ENCODE data around the gene SMPD4.
"Not testable (repeated sequence)": the region's sequence is repeated elsewhere in the genome, so short reads cannot be mapped to it uniquely, and the experiment has no call there.

The SMPD4 gene

GRCh38 chr2:130187268-130187667, 5.9 kb upstream of the SMPD4 start:
- DNase-seq = no peak

DNA sequence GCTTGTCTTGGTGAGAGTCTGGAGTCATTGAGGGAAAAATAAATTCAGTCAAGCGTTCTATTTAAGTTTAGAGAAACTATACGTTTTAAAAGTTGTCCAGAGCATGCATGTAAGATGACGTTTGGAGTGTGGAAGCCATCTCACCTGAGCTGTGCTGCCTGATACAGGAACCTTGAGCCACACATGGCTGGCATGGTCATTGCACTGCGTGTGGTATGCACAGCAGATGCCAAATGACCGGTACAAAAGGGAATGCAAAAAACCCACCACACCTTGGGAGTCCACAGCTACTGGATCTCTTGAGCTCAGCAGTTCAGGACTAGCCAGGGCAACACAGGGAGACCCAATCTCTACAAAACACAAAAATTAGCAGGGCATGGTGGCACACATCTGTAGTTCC, 5.0 kb upstream of the SMPD4 start:
- no peak for DNase-seq

DNA sequence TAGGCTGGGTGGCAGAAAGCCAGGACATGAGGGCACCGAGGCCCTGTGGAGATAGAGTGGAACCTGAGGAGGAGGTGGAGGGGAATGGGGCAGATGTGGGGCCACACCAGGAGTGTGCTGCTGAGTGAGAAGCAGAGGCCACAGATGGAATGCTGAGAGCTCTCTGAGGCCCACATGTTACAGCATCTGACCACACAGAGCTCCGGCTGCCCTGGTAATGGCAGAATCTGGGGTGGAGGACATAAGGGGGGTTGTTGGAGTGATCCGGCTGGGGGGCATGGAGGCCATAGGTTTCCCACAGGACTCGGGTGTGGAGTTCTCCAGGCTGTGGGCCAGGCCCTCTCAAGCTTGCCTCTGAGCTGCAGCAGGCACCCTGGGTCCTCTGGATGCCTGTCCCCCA, 4.5 kb upstream of the SMPD4 start:
- DNase-seq = no peak

DNA sequence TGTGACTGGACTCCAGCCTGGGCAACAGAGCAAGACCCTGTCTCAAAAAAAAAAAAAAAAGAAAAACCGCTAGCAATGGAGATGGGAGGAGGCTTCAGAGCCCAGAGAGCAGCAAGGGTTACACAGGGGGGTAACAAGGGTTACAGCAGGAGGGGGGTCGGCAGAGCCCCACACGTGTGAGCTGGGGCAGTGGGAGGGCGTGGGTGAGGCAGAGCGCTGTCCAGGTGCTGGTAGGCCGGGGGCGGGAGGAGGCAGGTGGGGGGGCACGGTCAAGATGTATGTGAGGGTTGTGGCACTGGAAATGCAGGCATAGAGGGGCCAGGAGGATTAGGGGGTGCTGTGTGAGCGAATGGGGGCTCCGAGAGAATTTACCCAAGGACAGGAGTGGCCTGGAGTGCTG, 4.0 kb upstream of the SMPD4 start:
- DNase-seq = no peak

DNA sequence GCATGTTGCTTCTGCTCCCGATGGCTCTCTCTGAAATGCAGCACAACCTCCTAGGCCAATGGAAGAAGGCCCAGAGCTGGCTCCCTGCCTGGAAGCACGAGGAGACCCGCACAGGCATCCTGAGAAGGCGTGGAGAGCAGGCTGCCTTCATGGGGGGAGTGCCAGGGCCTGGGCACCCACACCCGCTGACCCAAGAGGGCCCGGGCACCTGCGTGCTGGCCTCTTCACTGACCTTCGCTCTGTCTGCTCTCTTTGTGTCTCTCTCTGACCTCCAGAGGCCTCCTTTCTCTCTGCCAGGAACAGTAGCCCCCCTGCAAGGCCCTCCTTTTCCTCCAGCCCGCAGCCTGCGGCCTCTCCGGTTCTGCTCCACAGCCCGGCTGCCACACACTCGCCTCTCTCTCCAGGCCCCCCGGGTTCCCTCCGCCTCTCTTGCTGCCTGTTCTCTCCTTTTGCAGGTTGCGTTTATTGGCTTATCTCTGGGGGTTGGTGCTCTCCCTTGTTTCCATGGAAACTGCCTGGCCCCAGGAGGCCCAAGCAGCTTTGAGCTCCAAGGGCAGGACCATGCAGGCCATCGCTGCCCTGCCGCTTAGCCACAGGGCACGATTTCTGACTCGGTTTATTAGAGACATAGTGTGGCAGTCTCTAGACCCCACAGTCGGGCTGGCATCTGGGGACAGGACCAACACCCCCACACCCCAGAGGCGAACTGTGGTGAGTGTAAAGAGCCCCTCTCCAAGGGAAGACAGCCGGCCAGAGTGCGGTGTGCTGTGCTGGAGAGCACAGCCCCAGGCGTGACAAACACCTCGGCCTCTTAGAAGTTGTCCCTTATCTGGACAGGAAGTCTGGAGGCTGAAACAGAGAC, 2.3 kb upstream of the SMPD4 start:
- DNase-seq = no peak

DNA sequence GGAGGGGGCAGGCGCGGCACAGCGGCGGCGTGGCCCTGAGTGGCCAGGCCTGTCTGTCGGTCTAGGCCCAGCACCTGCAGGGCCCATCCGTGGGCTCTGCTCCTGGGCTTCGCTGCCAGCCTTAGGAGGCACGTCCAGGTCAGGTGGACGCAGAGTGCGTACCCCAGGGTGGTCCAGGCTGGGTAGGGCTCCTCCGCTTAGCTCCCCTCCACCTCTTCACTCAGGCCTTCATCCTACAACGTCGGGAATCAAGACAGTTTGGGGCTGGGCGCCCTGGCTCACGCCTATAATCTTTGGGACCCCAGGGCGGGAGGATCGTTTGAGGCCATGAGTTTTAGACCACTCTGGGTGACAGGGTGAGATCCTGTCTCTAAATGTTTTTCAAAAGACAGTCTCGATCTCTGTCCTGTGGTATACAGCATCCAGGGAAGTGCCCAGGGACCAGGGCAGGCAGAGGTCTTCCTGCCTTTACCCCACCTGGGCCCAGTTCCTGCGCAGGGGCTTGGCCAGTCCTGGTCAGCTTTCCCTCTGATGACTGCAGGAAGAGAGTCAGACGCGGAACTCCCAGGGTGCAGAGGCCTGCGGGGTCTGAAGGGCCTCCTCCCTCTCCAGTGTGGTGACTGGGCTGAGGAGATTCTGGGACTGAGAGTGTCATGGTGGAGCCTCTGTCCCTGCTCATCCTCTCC, 1.6 kb upstream of the SMPD4 start:
- not testable (repeated sequence) for DNase-seq

- DNase-seq = peak; percentile 92
Measured at GRCh38 chr2:130181880-130182682, 679 bp upstream of the SMPD4 start, which contains the start of gene MZT2B. Gene MZT2B, plus strand, starts transcription at chr2:130182262. Its CDS starts 21 bp downstream, at chr2:130182283.

DNA sequence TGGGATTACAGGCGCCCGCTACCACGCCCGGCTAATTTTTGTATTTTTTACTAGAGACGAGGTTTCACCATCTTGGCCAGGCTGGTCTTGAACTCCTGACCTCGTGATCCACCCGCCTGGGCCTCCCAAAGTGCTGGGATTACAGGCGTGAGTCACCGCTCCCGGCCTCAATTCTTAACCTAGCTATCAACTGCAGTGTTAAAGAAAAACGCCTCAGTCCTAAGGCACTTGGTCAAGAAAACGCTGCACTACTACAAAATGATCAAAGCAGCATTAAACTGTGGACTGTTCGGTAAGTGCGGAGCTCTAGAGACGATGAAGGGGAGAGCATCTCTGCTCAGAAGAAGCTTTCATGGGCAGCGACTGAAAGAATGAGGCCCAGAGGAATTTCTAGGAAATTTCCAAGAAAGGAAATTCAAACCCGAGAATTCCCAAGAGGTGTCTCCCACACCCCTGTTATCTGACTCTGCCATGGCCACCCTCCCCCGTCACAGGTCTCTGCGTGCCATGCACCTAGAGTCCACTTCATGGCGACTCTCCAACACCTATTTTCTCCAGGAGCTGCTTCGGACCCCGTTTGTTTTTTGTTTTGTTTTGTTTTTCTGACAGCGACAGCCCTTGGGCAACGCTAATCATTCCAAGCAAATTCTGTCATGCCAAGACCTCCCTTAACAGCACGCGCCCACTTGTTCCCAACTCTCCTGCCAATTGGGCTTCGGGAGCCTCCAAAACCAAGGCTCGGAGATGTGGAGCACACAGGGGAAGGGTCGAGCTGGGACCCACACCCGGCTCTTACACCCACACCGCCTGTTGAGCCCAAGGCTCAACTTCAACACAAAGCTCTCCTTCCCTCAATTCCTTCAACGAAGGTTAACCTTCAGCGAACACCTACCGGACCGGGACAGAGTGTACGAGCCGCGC, 738 bp downstream of the SMPD4 start:
- not testable (repeated sequence) for DNase-seq

DNA sequence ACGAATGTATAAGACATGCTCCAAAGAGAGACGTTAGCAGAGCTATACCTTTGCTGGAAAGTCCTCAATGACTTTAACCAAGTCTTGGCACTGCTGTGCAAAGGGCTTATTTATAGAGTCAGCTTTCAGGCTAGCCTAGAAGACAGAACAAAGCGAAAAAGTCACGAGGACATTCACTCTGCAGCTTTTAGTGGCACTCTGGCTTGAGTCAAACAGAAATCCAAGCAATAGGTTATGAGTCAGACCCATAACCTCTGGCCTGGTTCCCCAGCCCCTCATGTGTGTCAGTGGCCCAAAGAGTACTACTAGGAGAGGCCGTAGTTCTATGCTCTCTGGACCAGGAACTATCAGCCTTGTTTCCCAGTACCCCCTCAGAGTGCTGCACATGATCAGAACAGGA, 6.5 kb downstream of the SMPD4 start:
- DNase-seq = not testable (repeated sequence)

- no peak for DNase-seq
Measured at GRCh38 chr2:130169896-130170295, 11.5 kb downstream of the SMPD4 start.

DNA sequence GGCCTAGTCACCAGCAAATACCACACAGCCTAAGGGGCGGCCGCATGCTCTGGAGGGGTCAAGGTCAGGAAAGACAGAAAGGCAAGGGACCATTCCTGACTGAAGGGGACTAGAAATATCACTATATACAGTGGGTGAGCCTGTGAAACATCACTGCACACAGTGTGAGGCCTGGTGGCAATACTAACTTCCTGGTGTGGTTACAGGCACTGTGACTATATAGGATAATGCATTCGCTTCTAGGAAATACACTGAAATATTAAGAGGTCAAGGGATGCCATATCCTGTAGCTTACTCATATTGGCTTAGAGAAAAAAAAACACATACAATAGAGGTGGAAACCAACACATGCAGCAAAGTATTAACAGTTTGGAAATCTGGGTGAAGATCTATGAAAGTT, 12.2 kb downstream of the SMPD4 start:
- DNase-seq = not testable (repeated sequence)

DNA sequence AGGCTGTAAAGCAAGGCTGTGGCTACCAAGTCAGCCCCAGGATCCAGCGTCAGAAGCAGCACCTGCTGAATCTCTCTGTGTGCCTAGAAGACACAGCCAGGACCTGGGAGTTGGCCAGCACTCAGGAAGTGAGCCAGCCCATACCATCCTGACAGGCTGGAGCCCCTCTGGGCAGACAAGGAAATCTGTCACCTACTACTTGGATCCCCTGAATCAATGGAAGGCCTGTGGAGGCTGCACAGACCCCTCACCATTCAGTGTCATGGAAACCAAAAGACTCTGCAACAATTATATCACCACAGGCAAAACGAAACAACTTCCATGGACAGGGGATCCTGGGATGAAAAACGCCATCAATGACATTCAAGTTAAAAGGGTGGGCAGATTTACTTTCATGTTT, 14.8 kb downstream of the SMPD4 start:
- not testable (repeated sequence) for DNase-seq

DNA sequence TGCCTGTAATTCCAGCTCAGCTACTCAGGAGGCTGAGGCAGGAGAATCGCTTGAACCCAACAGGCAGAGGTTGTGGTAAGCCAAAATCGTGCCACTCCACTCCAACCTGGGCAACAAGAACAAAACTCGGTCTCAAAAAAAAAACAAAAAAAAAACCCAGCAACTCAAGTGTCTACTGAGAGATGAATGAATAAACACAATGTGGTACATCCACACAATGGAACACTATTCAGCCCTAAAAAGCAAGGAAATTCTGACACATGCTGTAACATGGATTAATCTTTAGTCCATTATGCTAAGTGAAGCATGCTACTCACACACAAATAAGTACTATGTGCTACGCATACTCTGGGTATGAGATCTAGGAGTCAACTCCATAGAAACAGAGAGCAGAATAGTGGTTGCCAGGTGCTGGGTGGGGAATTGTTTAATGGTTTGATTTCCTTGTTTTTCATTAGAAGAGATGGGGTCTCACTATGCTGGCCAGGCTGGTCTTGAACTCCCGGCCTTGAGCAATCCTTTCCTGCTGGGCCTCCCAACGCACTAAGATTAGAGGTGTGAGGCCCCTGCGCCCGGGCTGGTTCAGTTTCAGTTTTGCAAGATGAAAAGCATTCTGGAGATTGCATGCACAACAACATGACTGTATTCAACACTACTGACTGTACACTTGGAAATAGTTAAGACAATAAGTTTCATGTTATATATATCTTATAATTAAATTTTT, 15.9 kb downstream of the SMPD4 start:
- DNase-seq = no peak

DNA sequence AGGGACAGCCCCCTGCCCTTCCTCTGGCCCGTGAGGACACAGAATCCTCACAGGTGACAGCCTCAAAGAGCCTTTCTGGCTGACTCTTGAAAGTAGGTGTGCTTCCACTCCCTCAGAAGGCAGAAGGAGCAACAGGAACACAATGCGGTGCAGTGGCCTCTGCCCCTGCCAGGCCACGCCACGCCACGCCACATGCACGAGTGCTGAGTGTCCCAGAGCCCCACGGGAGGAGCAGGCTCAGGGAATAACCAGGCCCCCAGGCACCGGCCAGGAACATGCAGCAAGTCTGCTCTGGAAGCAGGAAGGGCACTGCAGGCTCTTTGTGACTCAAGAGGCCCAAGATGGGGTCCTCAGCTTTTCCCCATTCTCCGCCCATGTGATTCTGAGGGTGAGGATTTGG, 18.4 kb downstream of the SMPD4 start:
- DNase-seq = no peak

DNA sequence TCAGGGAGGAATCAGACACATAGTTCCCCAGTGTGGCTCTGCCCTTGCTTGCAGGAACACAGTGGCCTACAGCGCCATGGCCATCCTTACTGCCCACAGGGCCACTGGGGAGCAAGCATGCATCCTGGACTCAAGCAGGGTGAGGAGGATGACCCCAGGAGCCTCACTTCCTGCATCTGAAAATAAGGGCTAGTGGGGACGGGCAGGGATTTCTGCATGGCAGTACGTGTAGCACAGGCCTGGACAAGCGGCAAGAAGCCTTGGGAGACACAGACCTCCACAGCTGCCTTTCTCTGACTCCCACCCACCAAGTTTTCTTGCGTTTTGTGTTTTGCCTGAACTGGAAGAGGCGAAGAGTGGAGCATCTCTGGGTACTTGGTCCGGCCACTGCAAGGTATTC, 18.9 kb downstream of the SMPD4 start:
- not testable (repeated sequence) for DNase-seq

DNA sequence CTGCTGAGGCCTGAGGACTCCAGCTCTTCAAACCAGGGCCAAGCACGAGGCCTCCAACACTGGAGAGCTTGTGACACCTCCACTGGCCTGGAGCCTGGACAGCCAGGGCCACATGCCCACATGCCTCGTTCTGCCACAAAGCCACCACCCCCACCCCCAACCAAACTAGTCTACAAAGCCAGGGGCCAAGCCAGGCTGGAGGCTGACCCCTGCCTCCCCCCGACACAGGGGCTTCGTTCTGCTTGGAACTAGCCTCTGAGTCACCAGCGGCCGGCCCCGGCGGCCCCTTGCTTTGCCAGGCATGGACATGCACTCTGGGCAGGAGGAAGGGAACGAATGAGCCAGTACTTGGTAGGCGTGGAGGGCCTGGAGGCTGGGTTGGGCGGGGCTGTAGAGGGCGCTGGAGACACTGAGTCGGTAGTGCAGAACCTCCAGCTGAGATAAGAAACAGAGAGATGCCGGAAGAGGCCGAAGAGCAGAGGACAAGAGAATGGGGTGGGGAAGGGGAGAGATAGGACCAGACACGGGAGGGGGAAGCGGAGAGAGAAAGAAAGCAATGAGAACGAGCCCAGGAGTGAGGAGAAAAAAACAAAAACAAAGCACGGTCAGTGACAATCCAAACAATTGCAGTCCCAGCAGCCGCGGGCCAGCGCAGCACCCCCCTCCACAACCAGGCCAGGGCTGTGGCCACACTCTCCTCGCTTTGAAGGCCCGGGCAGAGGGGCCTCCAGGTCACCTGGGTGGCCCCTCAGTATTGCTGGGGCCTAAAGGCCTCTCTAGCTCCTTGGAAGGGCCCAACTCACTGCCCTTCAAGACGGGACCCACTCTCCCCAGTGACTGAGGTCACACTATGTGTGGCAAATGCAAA, 20.3 kb downstream of the SMPD4 start:
- DNase-seq = not testable (repeated sequence)

DNA sequence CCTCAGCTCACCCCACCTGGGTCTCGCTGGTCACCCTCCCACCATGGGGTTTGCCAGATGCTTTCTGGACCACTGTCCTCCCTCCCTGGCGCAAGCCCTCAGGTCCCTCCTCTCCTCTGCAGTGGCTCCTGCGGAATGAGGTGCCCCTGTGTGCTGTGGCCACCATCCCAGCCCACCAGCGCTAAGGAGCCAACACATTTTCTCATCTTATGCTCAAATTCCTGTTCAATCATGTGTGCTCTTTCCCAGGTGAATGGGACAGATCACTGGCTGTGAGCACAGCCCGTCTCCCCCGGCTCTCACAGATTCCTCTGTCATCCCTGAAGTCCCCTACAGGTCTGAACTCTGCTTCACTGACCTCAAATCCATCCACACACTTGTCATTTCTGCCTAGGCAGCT, 21.3 kb downstream of the SMPD4 start:
- no peak for DNase-seq

DNA sequence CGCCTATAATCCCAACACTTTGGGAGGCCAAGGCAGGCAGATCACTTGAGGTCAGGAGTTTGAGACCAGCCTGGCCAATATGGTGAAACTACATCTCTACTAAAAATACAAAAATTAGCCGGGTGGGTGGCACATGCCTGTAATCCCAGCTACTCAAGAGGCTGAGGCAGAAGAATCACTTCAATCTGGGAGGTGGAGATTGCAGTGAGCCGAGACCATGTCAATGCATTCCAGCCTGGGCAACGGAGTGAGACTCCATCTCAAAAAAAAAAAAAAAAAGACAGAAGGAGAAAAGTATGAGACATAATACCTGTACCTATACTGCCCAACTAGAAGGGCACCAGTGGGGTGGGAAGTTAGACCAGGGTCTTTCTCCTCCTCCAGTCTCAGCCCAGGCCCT, 22.0 kb downstream of the SMPD4 start:
- DNase-seq = not testable (repeated sequence)

DNA sequence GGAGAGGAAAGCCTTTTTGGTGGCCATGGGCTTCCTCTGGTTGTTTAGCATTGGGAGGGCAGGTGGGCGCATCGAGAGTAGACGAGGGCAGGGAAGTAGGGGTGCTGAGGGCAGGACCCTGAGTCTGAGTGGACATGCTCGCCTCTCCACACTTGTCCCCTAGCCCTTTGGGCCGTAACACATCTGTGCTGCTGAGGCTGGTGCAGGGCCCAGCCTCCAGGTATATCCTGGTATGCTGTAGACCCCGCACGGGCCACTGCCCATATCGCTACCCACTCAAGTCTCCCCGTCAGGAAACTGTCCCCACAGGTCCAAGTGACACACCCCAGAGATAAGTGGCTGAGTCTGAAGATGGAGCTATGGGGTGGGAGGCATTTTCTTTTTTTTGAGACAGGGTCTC, 22.8 kb downstream of the SMPD4 start:
- DNase-seq = no peak

- not testable (repeated sequence) for DNase-seq
Measured at GRCh38 chr2:130157825-130158514, 23.4 kb downstream of the SMPD4 start.
